OCI-LY7 (cell line): ENCODE data around the gene DCDC2C. TPM values are rescaled to one million over a fixed set of nuclear protein-coding genes. Genes with fewer than 3 reads are reported as not detected.

Experiments used
- BruUV-seq: library from RNA; stranded (reverse); fragments of 400-500 nt; replicated peaks from 2 replicates; lab custom pipeline; 2021; lab: Mats Ljungman, UMichigan
- CTCF ChIA-PET: fragments of 300-600 bp; sonication (Branson Sonifier 250); formaldehyde crosslinking; loops from one replicate; lab custom pipeline; 2022; ENCODE audit warnings: antibody characterized with exemption; ENCODE audit not compliant: unreplicated experiment; lab: Charles Lee
- POLR2A ChIA-PET: fragments of 300-600 bp; sonication (Branson Sonifier 250); formaldehyde crosslinking; loops from one replicate; lab custom pipeline; 2022; ENCODE audit warnings: antibody characterized with exemption; lab: Charles Lee
- DNase-seq: peaks from one replicate; pipeline ENCODE4 v3.0.0-alpha.2; 2015; ENCODE audit warnings: low spot score
- H2AFZ ChIP-seq: fragments of 200-600 bp; sonication (generic), shearing (Covaris generic); 2 replicates; pipeline ENCODE4 v1.6.1; 2014; ENCODE audit warnings: mild to moderate bottlenecking, antibody characterized with exemption, low read length, moderate library complexity
- H3K27ac ChIP-seq: fragments of 200-600 bp; sonication (generic); 2 replicates; pipeline ENCODE4 v1.5.1; 2014; ENCODE audit warnings: mixed run types, low read depth, mild to moderate bottlenecking, moderate library complexity, low read length, inconsistent platforms; ENCODE audit not compliant: poor library complexity, severe bottlenecking
- H3K36me3 ChIP-seq: fragments of 200-600 bp; sonication (generic); 2 replicates; pipeline ENCODE4 v1.6.1; 2014; ENCODE audit warnings: mild to moderate bottlenecking, antibody characterized with exemption, low read length, moderate library complexity, mixed read lengths; ENCODE audit not compliant: insufficient read depth
- H3K4me1 ChIP-seq: fragments of 200-600 bp; sonication (generic); 2 replicates; pipeline ENCODE4 v1.5.1; 2014; ENCODE audit warnings: mild to moderate bottlenecking, low read length; ENCODE audit not compliant: insufficient read depth, poor library complexity, severe bottlenecking
- H3K4me2 ChIP-seq: fragments of 200-600 bp; sonication (generic); 2 replicates; pipeline ENCODE4 v1.6.1; 2014; ENCODE audit warnings: mild to moderate bottlenecking, low read length
- H3K4me3 ChIP-seq: fragments of 200-600 bp; sonication (generic); 2 replicates; pipeline ENCODE4 v1.5.1; 2014; ENCODE audit warnings: mild to moderate bottlenecking, low read depth, low read length; ENCODE audit not compliant: poor library complexity, severe bottlenecking
- H3K79me2 ChIP-seq: fragments of 200-600 bp; sonication (generic); 2 replicates; pipeline ENCODE4 v1.6.1; 2016; ENCODE audit warnings: low read depth, mild to moderate bottlenecking, low read length, moderate library complexity, mixed read lengths; ENCODE audit not compliant: insufficient read depth
- H3K9me2 ChIP-seq: fragments of 200-600 bp; sonication (generic); 2 replicates; pipeline ENCODE4 v1.6.1; 2016; ENCODE audit warnings: mild to moderate bottlenecking, low read length, mixed read lengths; ENCODE audit not compliant: insufficient read depth
- H3K9me3 ChIP-seq: fragments of 200-600 bp; sonication (generic); 2 replicates; pipeline ENCODE4 v1.6.1; 2014; ENCODE audit warnings: mild to moderate bottlenecking, mixed run types, low read length, mixed read lengths
- H4K20me1 ChIP-seq: fragments of 200-600 bp; sonication (generic); 2 replicates; pipeline ENCODE4 v1.6.1; 2014; ENCODE audit warnings: mild to moderate bottlenecking, antibody characterized with exemption, low read length, moderate library complexity, mixed read lengths; ENCODE audit not compliant: insufficient read depth
- EZH2phosphoT487 ChIP-seq: fragments of 200-600 bp; sonication (generic); IDR thresholded peaks from 2 replicates; pipeline ENCODE4 v1.6.1; 2018; ENCODE audit warnings: low read depth, borderline replicate concordance, mild to moderate bottlenecking, mixed run types, antibody characterized with exemption, low read length, moderate library complexity, mixed read lengths
- intact Hi-C: fragments of 100-400 bp; cut with micrococcal nuclease; formaldehyde crosslinking; loops from one replicate; pipeline ENCODE4 v1.10.0; 2022; ENCODE audit not compliant: unreplicated experiment
- total RNA-seq, 2 experiments: library from RNA; depleted of rRNA in 1 of 2; stranded (reverse); fragments of >200 nt in 1 of 2; shearing (Covaris generic) in 1 of 2; gene quantifications; 2 replicates each; pipeline ENCODE4 v1.2.3, GENCODE V29; 2014 to 2022
- TF ChIP-seq, protein P1 (sequence below): fragments of 200-600 bp; sonication (generic); conservative IDR thresholded peaks from 2 replicates; pipeline ENCODE4 v1.5.1; 2014; ENCODE audit warnings: mild to moderate bottlenecking, antibody characterized with exemption, low read length, moderate library complexity, mixed read lengths

Gene DCDC2C
- total RNA-seq, 2 experiments from 2014 or later: not detected

DNA sequence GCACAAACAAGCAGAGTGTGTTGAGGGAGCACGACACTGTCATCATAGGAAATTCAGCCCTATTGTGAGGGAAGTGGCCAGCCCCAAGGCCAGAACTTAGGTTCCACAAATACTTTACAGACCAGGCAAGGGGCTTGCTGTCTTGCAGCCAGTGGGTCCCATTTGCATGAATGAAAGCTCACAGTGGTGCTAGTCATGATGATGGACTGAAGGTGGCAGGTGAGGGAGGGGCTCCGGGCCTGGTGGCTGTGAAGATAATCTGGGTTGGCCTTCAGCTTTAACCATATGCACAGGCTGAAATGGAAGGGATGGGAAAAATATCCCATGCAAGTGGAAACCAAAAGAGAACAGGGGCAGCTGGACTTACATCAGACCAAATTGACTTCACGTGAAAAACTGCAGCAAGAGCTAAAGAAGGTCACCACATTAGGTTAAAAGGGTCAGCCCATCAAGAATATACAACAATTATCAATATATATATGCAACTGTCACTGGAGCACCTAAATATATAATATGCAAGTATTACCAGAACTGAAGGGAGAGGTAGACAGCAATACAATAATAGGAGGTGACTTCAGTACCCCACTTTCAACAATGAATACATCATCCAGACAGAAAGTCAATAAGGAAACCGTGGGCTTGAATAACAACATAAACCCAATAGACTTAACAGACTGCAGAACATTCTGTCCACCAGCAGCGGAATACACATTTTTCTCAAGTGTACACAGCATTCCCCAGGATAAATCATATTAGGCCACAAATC lies 39.6 kb downstream of the DCDC2C start:
- Histone ChIP-seq H3K4me3 (no peak overlapping the region), H3K27ac (no peak overlapping the region), H3K9me3 (no peaks in the 10 kb centered on the region), H3K4me2 (no peak overlapping the region), H3K36me3 (no peaks in the 10 kb centered on the region), H3K79me2 (no peaks in the 10 kb centered on the region), H2AFZ (no peak overlapping the region), H3K9me2 (no peaks in the 10 kb centered on the region), H4K20me1 (no peaks in the 10 kb centered on the region), H3K4me1 (no peaks in the 10 kb centered on the region)
- no TSS peak for BruUV-seq
- CTCF ChIA-PET: no interaction called here
- POLR2A ChIA-PET: no interaction called here
- intact Hi-C loops: no loop called here
- no peak for TF ChIP-seq EZH2phosphoT487
- TF ChIP-seq, protein P1, sequence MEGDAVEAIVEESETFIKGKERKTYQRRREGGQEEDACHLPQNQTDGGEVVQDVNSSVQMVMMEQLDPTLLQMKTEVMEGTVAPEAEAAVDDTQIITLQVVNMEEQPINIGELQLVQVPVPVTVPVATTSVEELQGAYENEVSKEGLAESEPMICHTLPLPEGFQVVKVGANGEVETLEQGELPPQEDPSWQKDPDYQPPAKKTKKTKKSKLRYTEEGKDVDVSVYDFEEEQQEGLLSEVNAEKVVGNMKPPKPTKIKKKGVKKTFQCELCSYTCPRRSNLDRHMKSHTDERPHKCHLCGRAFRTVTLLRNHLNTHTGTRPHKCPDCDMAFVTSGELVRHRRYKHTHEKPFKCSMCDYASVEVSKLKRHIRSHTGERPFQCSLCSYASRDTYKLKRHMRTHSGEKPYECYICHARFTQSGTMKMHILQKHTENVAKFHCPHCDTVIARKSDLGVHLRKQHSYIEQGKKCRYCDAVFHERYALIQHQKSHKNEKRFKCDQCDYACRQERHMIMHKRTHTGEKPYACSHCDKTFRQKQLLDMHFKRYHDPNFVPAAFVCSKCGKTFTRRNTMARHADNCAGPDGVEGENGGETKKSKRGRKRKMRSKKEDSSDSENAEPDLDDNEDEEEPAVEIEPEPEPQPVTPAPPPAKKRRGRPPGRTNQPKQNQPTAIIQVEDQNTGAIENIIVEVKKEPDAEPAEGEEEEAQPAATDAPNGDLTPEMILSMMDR: no peak
- DNase-seq: no peak

DNA sequence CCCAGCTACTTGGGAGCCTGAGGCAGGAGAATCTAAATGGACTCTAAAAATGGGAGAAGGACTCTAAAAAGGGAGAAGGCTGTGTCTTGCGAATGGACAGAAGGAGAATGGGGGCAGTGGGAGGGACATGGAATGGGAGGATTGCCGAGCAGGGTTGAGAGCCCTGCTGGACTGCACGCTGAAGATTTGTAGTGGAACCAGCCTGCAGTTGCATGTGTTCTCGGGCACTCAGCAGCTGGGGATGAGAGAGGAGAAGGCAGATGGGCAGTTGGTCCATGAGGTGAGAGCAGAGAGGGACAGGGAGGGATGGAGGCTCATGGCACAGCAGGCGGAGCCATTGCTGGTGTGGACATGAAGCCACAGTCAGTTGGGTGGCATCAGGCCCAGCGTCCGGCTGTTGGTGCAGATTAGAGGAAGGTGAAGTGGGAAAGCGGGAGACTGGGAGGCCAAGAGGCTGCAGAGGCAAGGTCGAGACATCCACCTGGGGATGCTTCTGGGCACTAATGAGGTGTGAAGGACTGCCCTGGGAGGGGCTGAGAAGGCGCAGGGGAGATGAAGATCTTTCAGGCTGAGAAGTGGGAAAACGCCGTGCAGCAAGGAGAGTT lies 40.7 kb downstream of the DCDC2C start:
- no peaks in the 10 kb centered on the region for H3K79me2 ChIP-seq
- no peaks in the 10 kb centered on the region for H3K9me3 ChIP-seq
- no peaks in the 10 kb centered on the region for H3K9me2 ChIP-seq
- no peak overlapping the region for H3K27ac ChIP-seq
- H4K20me1 ChIP-seq: no peaks in the 10 kb centered on the region
- intact Hi-C loops: no loop called here
- DNase-seq: no peak
- H3K4me2 ChIP-seq: no peak overlapping the region
- no peaks in the 10 kb centered on the region for H3K4me1 ChIP-seq
- no peak for TF ChIP-seq EZH2phosphoT487
- TF ChIP-seq, protein P1: no peak
- ChIA-PET POLR2A (no interaction called here), CTCF (no interaction called here)
- BruUV-seq: no TSS peak
- H2AFZ ChIP-seq: no peak overlapping the region
- H3K36me3 ChIP-seq: no peaks in the 10 kb centered on the region
- no peak overlapping the region for H3K4me3 ChIP-seq

DNA sequence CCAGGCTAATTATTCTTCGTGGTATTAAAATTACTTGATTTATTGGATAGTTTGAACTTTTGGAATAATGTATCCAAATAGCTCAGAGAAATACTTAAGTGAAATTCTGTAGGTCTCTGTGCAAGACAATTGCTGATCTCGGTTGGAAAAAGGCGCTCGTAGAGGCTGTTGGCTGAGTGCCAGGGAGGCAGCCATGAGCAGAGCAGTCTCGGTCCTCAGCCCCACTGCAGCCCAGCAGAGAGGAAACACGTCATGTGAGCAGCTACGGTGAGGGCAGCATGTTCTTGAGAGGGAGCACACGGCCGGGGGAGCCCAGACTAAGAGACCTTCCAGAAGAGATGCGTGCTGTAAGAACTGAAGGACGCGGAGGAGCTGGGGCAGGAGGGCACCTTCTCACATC lies 42.5 kb downstream of the DCDC2C start:
- Histone ChIP-seq H3K27ac (no peak overlapping the region), H3K4me3 (no peak overlapping the region), H4K20me1 (no peaks in the 10 kb centered on the region), H3K4me1 (no peaks in the 10 kb centered on the region), H3K4me2 (no peak overlapping the region), H2AFZ (no peak overlapping the region), H3K9me3 (no peaks in the 10 kb centered on the region), H3K9me2 (no peaks in the 10 kb centered on the region), H3K36me3 (no peaks in the 10 kb centered on the region), H3K79me2 (no peaks in the 10 kb centered on the region)
- no peak for TF ChIP-seq EZH2phosphoT487
- TF ChIP-seq, protein P1: no peak
- no TSS peak for BruUV-seq
- POLR2A ChIA-PET: interaction anchor here (0.5 to 1.0 kb wide), 2 partner anchors 15 to 33 kb away, joined by 3 read pairs; no protein-coding TSS in a partner anchor
- intact Hi-C loops: no loop called here
- CTCF ChIA-PET: no interaction called here
- DNase-seq: no peak
